ENCODE measurements around the gene RDH12.

- TF ChIP-seq CTCF (IDR thresholded peaks at IDR 0.05; ENCODE audit: insufficient read depth, low read length) (no peak), REST (IDR thresholded peaks at IDR 0.05; ENCODE audit: insufficient replicate concordance, low read depth) (no peak)
These were observed 3.5 kb upstream of the RDH12 start for GRCh38 chr14:67698179-67698578.
